Stomach (tissue), 9 donors: ENCODE results near the gene CLK1. TPM values are rescaled to one million over a fixed set of nuclear protein-coding genes. Genes with fewer than 3 reads are reported as not detected.
A peak's percentile ranks its signal among the peaks of the same experiment; 100 is the strongest.

ENCODE experiments used
- DNase-seq, 2 donors: peaks; one replicate each; pipeline versions ENCODE4 v3.0.0 to v3.0.0-alpha.2; 2013 to 2019
- H3K27ac ChIP-seq, 5 donors: fragments of 200-600 bp in 4 of 5; sonication (generic) in 4 of 5; one replicate each; pipeline ENCODE4 v1.5.1; 2013 to 2019; ENCODE audit warnings: mild to moderate bottlenecking in 1 of 5, moderate library complexity in 1 of 5
- H3K27me3 ChIP-seq, 3 donors: fragments of 200-600 bp; sonication (generic); one replicate each; pipeline ENCODE4 v1.5.1; 2017 to 2019; ENCODE audit warnings: mixed run types in 1 of 3
- H3K36me3 ChIP-seq, 4 donors: fragments of 200-600 bp; sonication (generic); 1 replicate in 3 of 4; 2 replicates in 1 of 4; pipeline ENCODE4 v1.5.1; 2016 to 2019
- H3K4me1 ChIP-seq, 4 donors: fragments of 200-600 bp; sonication (generic); one replicate each; pipeline ENCODE4 v1.5.1; 2016 to 2019
- H3K4me3 ChIP-seq, 4 donors: fragments of 200-600 bp; sonication (generic) in 3 of 4; one replicate each; pipeline ENCODE4 v1.5.1; 2016 to 2019; ENCODE audit warnings: mild to moderate bottlenecking in 1 of 4
- H3K9me3 ChIP-seq, 4 donors: fragments of 200-600 bp; sonication (generic); one replicate each; pipeline ENCODE4 v1.5.1; 2016 to 2019
- EP300 ChIP-seq: sonication (generic); formaldehyde crosslinking; IDR thresholded peaks from one replicate; pipeline ENCODE4 v1.6.1; 2017; ENCODE audit warnings: antibody characterized with exemption
- POLR2A ChIP-seq, 4 donors: fragments of 450-650 bp; IDR thresholded peaks; one replicate each; pipeline ENCODE4 v1.6.1; 2016; ENCODE audit warnings: antibody characterized with exemption in 4 of 4, control low read depth in 2 of 4, mild to moderate bottlenecking in 1 of 4, moderate library complexity in 1 of 4
- POLR2AphosphoS5 ChIP-seq, 3 donors: sonication (generic); formaldehyde crosslinking; IDR thresholded peaks; one replicate each; pipeline ENCODE4 v1.6.1; 2016; ENCODE audit warnings: antibody characterized with exemption in 3 of 3
- WGBS, 5 donors: extraction: QIAGEN DNeasy Blood & Tissue Kit in 3 of 5; methylation state at CpG; one replicate each; pipeline versions ENCODE4 v1.1.5 to v1.1.7; 2013 to 2018; 5-methylcytosine and 5-hydroxymethylcytosine counted together
- intact Hi-C: fragments of 100-400 bp; cut with DNase I; formaldehyde crosslinking; loops from one replicate; pipeline ENCODE4 v1.15.1; 2023; ENCODE audit warnings: low total_unique reads
- polyA plus RNA-seq, 3 donors: library from polyadenylated mRNA; stranded (reverse); fragments of 200-250 nt; gene quantifications; one replicate each; pipeline ENCODE4 v1.2.3, GENCODE V29; 2013
- total RNA-seq, 5 donors: library from RNA; depleted of rRNA; stranded (reverse); fragments of >200 nt; gene quantifications; one replicate each; pipeline versions ENCODE4 v1.1.0 to v1.2.3, GENCODE V29; 2014 to 2016
- TF ChIP-seq, protein P1 (sequence below), 7 experiments: fragments of 450-650 bp in 4 of 7; fragments of 200-600 bp in 3 of 7; sonication (generic) in 3 of 7; IDR thresholded peaks; one replicate each; pipeline ENCODE4 v1.5.1; 2016 to 2019; ENCODE audit warnings: antibody characterized with exemption in 7 of 7, control low read depth in 2 of 7, mild to moderate bottlenecking in 1 of 7
- donor health status: healthy with polysubstance abuse.
- donor health status: Bipolar disorder and iron deficiency.
- donor health status: healthy.

Gene CLK1
- total and polyA plus RNA-seq, 8 donors = 60.5 to 270 (median 148) TPM

DNA sequence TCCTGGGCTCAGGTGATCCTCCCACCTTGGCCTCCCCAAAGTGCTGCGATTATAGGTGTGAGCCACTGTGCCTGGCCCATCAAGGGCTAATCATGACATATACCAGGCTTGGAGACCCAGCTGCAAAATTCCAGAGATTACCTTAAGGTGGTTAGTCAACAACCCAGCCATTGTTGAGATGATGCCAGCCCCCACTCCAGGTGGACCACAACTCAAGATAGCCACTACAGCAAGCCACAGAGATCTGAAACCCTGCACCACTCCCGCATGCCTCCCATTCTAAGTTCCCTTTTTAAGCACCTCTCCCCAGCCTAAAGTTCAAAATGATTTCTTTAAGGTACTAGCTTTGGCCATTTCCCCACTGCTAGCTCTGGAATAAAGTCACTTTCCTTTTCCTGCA, 4.6 kb upstream of the CLK1 start:
- H3K4me3 ChIP-seq = no peak overlapping the region
- intact Hi-C loops = no loop called here
- H3K27me3 ChIP-seq = no peaks in the 10 kb centered on the region
- TF ChIP-seq EP300 (no peak), POLR2A (IDR thresholded peaks at IDR 0.05) (no peak), POLR2AphosphoS5 (IDR thresholded peaks at IDR 0.05) (no peak)
- TF ChIP-seq, protein P1, sequence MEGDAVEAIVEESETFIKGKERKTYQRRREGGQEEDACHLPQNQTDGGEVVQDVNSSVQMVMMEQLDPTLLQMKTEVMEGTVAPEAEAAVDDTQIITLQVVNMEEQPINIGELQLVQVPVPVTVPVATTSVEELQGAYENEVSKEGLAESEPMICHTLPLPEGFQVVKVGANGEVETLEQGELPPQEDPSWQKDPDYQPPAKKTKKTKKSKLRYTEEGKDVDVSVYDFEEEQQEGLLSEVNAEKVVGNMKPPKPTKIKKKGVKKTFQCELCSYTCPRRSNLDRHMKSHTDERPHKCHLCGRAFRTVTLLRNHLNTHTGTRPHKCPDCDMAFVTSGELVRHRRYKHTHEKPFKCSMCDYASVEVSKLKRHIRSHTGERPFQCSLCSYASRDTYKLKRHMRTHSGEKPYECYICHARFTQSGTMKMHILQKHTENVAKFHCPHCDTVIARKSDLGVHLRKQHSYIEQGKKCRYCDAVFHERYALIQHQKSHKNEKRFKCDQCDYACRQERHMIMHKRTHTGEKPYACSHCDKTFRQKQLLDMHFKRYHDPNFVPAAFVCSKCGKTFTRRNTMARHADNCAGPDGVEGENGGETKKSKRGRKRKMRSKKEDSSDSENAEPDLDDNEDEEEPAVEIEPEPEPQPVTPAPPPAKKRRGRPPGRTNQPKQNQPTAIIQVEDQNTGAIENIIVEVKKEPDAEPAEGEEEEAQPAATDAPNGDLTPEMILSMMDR (IDR thresholded peaks at IDR 0.05) = no peak
- H3K9me3 ChIP-seq = no peaks in the 10 kb centered on the region
- no peak for DNase-seq
- peaks cover 10 to 41% (median 20%) of the 10 kb centered on the region in 4 donors for H3K4me1 ChIP-seq
- peaks cover 9 to 39% (median 34%) of the 10 kb centered on the region in 4 donors for H3K36me3 ChIP-seq
- WGBS, 5 donors = 54 to 90% (median 72%) methylated on average over 2 of the region's 2 CpGs
- H3K27ac ChIP-seq = peak overlapping the region in 1 of 5 donors; percentile 60

DNA sequence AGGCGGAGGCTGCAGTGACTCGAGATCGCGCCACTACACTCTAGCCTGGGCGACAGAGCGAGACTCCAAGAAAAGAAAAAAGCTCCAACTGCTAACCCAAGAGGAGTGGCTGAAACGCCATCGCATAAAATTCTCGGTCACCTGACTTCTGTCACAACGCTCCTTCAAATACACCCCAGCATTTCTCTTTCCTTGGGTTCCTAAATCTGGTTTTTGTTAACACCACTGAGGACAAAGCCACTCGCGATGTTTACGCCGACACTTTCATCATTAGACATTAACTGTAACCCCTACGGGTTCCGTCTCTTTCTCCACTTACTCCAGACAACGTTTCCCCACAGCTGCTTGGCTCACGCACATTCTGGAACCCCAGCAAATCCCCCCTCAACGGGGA, 679 bp downstream of the CLK1 start:
- intact Hi-C loops = no loop called here
- Histone ChIP-seq H3K27ac (peak overlapping the region; percentile 98 to 100 (median 100)), H3K36me3 (peaks cover 12 to 23% (median 18%) of the 10 kb centered on the region in 4 donors), H3K4me3 (peak overlapping the region; percentile 79 to 98 (median 86)), H3K27me3 (no peaks in the 10 kb centered on the region), H3K9me3 (no peaks in the 10 kb centered on the region), H3K4me1 (peaks cover 32 to 68% (median 54%) of the 10 kb centered on the region in 4 donors)
- TF ChIP-seq, protein P1 (IDR thresholded peaks at IDR 0.05) = no peak
- TF ChIP-seq POLR2AphosphoS5 (IDR thresholded peaks at IDR 0.05) (no peak), EP300 (no peak), POLR2A (IDR thresholded peaks at IDR 0.05) (no peak)
- 0 to 1% (median 0%) methylated on average over 16 to 19 of the region's 19 CpGs for WGBS, 5 donors
- DNase-seq = peak in 1 of 2 donors; percentile 67

DNA sequence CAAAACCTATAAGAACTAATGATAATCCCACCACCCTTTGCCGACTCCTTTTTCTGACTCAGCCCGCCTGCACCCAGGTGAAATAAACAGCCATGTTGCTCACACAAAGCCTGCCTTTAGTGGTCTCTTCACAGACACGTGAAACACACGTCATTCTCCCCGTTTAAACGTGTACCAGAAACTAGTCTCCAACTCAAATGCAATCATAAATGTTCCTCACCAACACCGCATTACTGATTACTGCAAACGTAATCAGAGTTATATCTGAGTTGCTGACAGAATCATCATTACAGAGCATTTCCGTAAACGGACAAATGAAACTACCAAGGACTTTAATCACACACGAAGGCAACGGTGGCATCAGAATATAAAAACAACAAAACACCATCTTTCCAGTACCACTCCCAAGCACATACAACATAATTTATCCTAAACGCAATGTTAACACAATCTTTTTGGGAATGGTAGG, 1.9 kb downstream of the CLK1 start:
- peak; percentile 80 to 82 (median 81) for TF ChIP-seq POLR2AphosphoS5 (IDR thresholded peaks at IDR 0.05)
- TF ChIP-seq, protein P1 (IDR thresholded peaks at IDR 0.05) = no peak
- Histone ChIP-seq H3K27me3 (no peaks in the 10 kb centered on the region), H3K4me3 (peak overlapping the region; percentile 79 to 98 (median 86)), H3K27ac (peak overlapping the region; percentile 54 to 100 (median 100)), H3K4me1 (peaks cover 41 to 77% (median 63%) of the 10 kb centered on the region in 4 donors), H3K9me3 (no peaks in the 10 kb centered on the region), H3K36me3 (peaks cover 24 to 35% (median 30%) of the 10 kb centered on the region in 4 donors)
- WGBS, 5 donors = 0 to 1% (median 0%) methylated on average over 13 of the region's 13 CpGs
- intact Hi-C loops = no loop called here
- DNase-seq = peak in 1 of 2 donors; percentile 91

DNA sequence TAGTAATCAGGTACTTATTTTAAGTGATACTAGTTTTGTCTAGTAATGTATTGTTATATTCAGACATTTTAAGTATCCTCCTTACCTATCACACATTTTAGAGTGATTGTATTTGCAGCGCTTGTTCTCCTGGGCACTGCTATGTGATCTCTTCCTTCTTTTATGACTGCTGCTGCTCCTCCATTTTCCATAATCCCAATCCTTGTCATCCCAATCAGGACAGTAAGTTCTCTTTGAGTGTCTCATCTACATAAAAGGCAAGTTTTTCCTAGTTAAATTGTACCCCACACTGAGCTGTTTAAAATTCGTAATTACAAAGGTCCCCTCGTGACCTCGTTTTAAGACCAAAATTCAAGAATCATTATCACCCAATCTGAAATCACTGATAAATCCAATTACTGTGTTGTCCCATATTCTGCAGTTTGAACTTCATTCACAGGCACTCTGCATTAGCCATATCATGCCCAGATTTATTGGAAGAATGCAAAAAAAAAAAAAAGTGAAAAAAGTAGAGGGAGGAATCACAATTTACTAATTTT, 2.8 kb downstream of the CLK1 start:
- Histone ChIP-seq H3K36me3 (peaks cover 33 to 44% (median 39%) of the 10 kb centered on the region in 4 donors), H3K27me3 (no peaks in the 10 kb centered on the region), H3K27ac (peak overlapping the region in 4 of 5 donors; percentile 100), H3K4me1 (peaks cover 41 to 77% (median 63%) of the 10 kb centered on the region in 4 donors), H3K9me3 (no peaks in the 10 kb centered on the region), H3K4me3 (peak overlapping the region; percentile 79 to 98 (median 86))
- 1 to 6% (median 4%) methylated on average over 4 of the region's 4 CpGs for WGBS, 5 donors
- DNase-seq = peak in 1 of 2 donors; percentile 17
- intact Hi-C loops = no loop called here
- TF ChIP-seq EP300 = no peak
- TF ChIP-seq POLR2AphosphoS5 (IDR thresholded peaks at IDR 0.05) = no peak
- TF ChIP-seq POLR2A (IDR thresholded peaks at IDR 0.05) = no peak
- TF ChIP-seq, protein P1 (IDR thresholded peaks at IDR 0.05) = no peak
